Sigmoid colon (tissue), 4 donors: ENCODE measurements around the gene MRPL12.

Source experiments
- EP300 ChIP-seq, 4 donors: sonication (generic); formaldehyde crosslinking; IDR thresholded peaks; one replicate each; pipeline ENCODE4 v1.6.1; 2017; ENCODE audit warnings: antibody characterized with exemption in 4 of 4
- POLR2A ChIP-seq, 2 donors: fragments of 450-650 bp; IDR thresholded peaks; one replicate each; pipeline ENCODE4 v1.6.1; 2016; ENCODE audit warnings: antibody characterized with exemption in 2 of 2, mild to moderate bottlenecking in 2 of 2, moderate library complexity in 2 of 2
- POLR2AphosphoS5 ChIP-seq, 4 donors: sonication (generic); formaldehyde crosslinking; IDR thresholded peaks; one replicate each; pipeline ENCODE4 v1.6.1; 2017; ENCODE audit warnings: antibody characterized with exemption in 4 of 4
- TF ChIP-seq, protein P1 (sequence below), 4 experiments: fragments of 450-650 bp in 3 of 4; fragments of 200-600 bp in 1 of 4; IDR thresholded peaks; one replicate each; pipeline ENCODE4 v1.5.1; 2016 to 2019; ENCODE audit warnings: antibody characterized with exemption in 4 of 4, mild to moderate bottlenecking in 3 of 4, moderate library complexity in 2 of 4

- TF ChIP-seq, protein P1, sequence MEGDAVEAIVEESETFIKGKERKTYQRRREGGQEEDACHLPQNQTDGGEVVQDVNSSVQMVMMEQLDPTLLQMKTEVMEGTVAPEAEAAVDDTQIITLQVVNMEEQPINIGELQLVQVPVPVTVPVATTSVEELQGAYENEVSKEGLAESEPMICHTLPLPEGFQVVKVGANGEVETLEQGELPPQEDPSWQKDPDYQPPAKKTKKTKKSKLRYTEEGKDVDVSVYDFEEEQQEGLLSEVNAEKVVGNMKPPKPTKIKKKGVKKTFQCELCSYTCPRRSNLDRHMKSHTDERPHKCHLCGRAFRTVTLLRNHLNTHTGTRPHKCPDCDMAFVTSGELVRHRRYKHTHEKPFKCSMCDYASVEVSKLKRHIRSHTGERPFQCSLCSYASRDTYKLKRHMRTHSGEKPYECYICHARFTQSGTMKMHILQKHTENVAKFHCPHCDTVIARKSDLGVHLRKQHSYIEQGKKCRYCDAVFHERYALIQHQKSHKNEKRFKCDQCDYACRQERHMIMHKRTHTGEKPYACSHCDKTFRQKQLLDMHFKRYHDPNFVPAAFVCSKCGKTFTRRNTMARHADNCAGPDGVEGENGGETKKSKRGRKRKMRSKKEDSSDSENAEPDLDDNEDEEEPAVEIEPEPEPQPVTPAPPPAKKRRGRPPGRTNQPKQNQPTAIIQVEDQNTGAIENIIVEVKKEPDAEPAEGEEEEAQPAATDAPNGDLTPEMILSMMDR (IDR thresholded peaks at IDR 0.05), result no peak
- TF ChIP-seq POLR2AphosphoS5 (IDR thresholded peaks at IDR 0.05) (no peak), POLR2A (IDR thresholded peaks at IDR 0.05) (no peak), EP300 (IDR thresholded peaks at IDR 0.05) (no peak)
Measured at GRCh38 chr17:81666092-81666341, 37.1 kb upstream of the MRPL12 start.
